ENCODE results near the gene SIPA1L3.

DNA sequence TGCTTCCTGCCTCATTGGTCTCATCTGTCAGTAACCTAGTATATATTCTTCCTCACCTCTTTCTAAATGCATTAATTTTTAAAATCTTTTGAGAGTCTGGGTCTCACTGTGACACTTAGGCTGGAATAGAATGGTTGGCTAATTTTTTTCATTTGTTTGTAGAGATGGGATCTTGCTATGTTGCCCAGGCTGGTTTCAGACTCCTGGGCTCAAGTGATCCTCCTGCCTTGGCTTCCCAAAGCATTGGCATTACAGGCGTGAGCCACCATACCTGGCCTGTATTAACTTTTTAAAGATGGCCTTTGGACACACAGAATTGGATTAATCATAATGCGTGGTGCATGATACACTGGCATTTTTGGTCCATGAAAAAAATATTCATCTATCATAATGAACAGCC is 29.9 kb downstream of the SIPA1L3 start:
- TF ChIP-seq, protein P1, sequence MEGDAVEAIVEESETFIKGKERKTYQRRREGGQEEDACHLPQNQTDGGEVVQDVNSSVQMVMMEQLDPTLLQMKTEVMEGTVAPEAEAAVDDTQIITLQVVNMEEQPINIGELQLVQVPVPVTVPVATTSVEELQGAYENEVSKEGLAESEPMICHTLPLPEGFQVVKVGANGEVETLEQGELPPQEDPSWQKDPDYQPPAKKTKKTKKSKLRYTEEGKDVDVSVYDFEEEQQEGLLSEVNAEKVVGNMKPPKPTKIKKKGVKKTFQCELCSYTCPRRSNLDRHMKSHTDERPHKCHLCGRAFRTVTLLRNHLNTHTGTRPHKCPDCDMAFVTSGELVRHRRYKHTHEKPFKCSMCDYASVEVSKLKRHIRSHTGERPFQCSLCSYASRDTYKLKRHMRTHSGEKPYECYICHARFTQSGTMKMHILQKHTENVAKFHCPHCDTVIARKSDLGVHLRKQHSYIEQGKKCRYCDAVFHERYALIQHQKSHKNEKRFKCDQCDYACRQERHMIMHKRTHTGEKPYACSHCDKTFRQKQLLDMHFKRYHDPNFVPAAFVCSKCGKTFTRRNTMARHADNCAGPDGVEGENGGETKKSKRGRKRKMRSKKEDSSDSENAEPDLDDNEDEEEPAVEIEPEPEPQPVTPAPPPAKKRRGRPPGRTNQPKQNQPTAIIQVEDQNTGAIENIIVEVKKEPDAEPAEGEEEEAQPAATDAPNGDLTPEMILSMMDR (conservative IDR thresholded peaks at IDR 0.05; ENCODE audit: low read depth in 2 of 2): no peak
- TF ChIP-seq STAT1 (IDR thresholded peaks at IDR 0.05; ENCODE audit: unreplicated experiment) (no peak), EZH2phosphoT487 (IDR thresholded peaks at IDR 0.05; ENCODE audit: unreplicated experiment) (no peak), POLR2AphosphoS5 (IDR thresholded peaks at IDR 0.05; ENCODE audit: low read depth) (no peak), NANOG (IDR thresholded peaks at IDR 0.05; ENCODE audit: borderline replicate concordance) (no peak)

Measured in GM23338 (cell line).